GM19468 (cell line): ENCODE measurements around the gene PLEKHO1.
"Not testable (repeated sequence)": the region's sequence is repeated elsewhere in the genome, so short reads cannot be mapped to it uniquely, and the experiment has no call there.

Experiments
- ATAC-seq: cut with Tn5 transposase; IDR thresholded peaks from one replicate; pipeline ENCODE4 v1.9.1; 2021; ENCODE audit warnings: mild to moderate bottlenecking, moderate library complexity, moderate number of reproducible peaks; ENCODE audit not compliant: unreplicated experiment; ENCODE audit errors: extremely low read depth

PLEKHO1 gene

DNA sequence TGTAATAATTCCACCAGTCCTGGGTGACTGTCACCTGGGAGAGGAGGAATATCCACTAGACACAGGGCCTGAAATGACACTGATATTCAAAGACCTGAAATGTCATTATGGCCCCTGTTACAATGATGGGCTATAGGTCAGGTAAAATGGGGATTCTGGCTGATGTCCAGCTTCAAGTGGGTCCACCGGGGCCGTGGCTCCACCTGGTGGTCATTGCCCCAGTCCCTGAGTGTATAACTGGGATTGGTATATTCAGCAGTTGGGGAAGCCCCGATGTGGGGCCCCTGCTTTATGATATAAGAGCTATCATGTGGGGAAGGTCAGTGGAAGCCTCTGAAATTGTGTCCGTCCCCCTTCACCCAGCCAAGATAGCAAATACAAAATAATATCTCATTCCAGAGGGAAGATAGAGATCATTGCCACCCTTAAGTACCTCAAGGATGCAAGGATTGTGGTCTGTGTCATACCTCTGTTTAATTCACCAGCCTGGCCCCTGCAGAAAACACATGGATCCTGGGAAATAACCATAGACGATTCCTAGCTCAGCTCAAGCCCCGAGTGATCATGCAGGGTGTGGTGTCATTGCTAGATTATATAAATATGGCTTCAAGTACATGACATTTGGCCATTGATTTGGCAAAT is 19.4 kb downstream of the PLEKHO1 start:
- no peak for ATAC-seq

DNA sequence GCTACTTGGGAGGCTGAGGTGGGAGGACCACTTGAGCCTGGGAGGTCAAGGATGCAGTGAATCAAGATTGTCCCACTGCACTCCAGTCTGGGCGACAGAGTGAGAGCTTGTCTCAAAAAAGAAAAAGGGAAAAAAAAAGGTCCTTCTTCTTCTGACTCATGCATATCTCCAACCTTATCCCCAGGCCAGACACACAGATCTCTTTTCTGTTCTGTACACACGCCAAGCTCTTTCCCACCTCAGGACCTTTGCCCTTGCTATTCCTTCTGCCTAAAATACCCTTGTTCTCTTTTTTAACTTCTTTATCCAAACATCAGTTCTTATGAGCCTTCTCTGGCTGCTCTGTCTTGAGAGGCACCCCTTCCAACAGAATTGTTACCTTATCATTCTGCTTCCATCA is 22.1 kb downstream of the PLEKHO1 start:
- no peak for ATAC-seq

DNA sequence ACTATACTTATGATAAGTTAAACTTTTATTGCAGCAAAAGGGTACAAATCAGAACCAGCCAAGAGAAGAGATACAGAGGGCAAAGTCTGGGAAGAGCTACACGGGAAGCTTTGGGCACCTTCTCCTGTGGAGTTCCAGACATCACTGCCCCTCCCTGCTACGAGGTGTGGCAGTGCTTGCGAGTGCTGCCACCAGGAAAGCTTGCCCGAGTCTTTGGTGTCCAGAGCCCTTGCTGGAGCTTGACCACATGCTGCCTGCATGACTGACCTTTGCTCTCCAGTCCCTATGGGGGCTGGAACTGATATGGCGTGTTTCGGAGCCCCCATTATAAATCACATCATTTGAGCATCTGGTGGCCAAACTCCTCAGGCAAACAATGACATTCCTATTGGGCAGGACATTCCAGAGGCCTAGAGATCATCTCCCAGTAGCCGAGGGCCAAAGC is 23.4 kb downstream of the PLEKHO1 start:
- ATAC-seq: no peak

GRCh38 chr1:150176593-150176992 is 26.9 kb downstream of the PLEKHO1 start:
- ATAC-seq: no peak

GRCh38 chr1:150178548-150178947 is 28.8 kb downstream of the PLEKHO1 start:
- ATAC-seq: no peak

GRCh38 chr1:150179867-150180266 is 30.2 kb downstream of the PLEKHO1 start:
- no peak for ATAC-seq

DNA sequence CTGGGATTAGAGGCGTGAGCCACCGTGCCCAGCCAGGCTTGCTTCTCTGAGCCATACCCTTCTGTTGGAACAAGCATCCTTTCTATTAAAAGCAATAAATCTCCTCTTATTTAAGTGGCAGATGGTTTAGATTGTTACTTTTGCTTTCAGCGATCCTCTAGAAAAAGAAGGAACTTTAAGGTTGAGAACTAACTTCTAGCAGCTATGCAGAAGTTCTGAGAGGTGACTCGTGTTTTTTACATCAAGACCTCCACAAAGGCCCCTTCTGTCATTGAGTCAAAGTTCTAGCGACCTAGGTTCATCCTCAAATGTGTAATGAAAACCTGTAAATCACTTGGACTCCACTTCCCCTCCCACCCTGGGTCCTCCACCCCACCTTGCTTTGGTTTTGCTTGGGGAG is 30.8 kb downstream of the PLEKHO1 start:
- ATAC-seq: no peak

- no peak for ATAC-seq
Observed at GRCh38 chr1:150182247-150182646, 32.5 kb downstream of the PLEKHO1 start.

- ATAC-seq: no peak
Observed at GRCh38 chr1:150183061-150183460, 33.3 kb downstream of the PLEKHO1 start.

- no peak for ATAC-seq
Observed at GRCh38 chr1:150185481-150185880, 35.8 kb downstream of the PLEKHO1 start.

DNA sequence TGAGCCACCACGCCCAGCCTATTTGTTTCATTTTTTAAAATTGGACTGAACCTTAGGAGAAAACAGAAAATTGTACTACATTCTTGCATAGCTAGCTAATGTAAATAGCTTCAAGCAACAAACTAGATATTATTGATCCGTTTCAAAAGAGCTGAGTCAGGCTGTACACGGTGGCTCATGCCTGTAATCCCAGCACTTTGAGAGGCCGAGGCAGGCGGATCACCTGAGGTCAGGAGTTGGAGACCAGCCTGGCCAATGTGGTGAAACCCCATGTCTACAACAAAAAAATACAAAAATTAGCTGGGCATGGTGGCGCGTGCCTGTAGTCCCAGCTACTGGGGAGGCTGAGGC is 36.7 kb downstream of the PLEKHO1 start:
- not testable (repeated sequence) for ATAC-seq

GRCh38 chr1:150186789-150187559 is 37.3 kb downstream of the PLEKHO1 start:
- no peak for ATAC-seq

- ATAC-seq: no peak
Observed at GRCh38 chr1:150187560-150187931, 37.8 kb downstream of the PLEKHO1 start.

DNA sequence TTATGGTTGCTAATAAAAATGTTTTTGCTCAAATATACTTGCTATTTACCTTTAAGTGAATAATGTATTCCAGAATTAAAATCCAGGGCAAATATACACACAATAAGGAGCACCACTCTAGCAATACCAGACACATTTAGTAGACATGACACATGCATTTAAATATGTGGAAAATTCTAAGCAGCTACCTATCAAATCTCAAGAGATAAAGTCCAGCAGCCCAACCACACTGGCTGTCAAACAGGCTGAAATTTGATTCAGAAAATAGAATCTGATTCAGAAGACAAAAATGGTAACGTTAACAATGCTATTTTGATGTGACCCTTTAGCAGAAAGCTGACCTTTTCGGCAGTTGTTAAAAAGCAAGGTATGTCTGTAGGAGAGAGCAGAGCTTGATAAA is 42.3 kb downstream of the PLEKHO1 start:
- no peak for ATAC-seq

DNA sequence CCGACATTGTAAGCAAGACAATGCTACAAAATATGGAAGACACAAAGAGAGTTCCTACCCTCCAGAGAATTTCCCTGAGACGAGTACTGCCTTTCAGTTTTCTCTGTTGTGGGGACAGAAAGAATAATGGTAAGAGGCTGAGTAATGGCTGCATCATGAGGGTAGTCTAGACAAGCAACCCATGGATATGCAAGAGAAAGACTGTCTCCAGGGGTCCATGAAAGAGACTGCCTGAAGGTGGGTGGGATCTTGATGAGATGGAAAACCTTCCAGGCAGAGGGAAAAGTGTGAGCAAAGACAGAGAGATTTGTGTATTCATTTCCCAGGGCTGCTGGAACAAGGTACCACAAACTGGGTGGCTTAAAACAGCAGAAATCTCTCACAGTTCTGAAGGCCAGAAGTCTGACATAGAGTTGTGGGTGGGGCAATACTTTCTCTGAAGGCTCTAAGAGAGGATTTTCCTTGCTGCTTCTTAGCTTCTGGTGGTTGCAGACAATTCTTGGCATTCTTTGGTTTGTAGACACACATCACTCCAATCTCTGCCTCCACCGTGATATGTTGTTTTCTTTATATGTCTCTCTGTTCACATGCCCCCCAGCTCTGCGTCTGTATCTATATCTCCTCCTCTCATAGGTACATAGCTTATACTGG is 44.8 kb downstream of the PLEKHO1 start:
- no peak for ATAC-seq

GRCh38 chr1:150196417-150196816 is 46.7 kb downstream of the PLEKHO1 start:
- ATAC-seq: no peak

- ATAC-seq: no peak
Observed at GRCh38 chr1:150207281-150207971, 57.7 kb downstream of the PLEKHO1 start.

GRCh38 chr1:150208460-150208859 is 58.7 kb downstream of the PLEKHO1 start:
- not testable (repeated sequence) for ATAC-seq
